Vagina (tissue), 2 donors: ENCODE results near the gene GALNT17. TPM values are rescaled to one million over a fixed set of nuclear protein-coding genes. Genes with fewer than 3 reads are reported as not detected.

ENCODE experiments used
- DNase-seq, 2 donors: peaks; one replicate each; pipeline ENCODE4 v3.0.0-alpha.2; 2017; ENCODE audit errors: extremely low spot score in 2 of 2
- H3K27ac ChIP-seq: fragments of 200-600 bp; sonication (generic); one replicate; pipeline ENCODE4 v1.5.1; 2019
- H3K27me3 ChIP-seq: fragments of 200-600 bp; sonication (generic); one replicate; pipeline ENCODE4 v1.5.1; 2019
- H3K36me3 ChIP-seq, 2 donors: fragments of 200-600 bp; sonication (generic); one replicate each; pipeline ENCODE4 v1.5.1; 2017 to 2019
- H3K4me1 ChIP-seq: fragments of 200-600 bp; sonication (generic); one replicate; pipeline ENCODE4 v1.5.1; 2019
- H3K4me3 ChIP-seq, 2 donors: fragments of 200-600 bp; sonication (generic); 1 replicate in 1 of 2; 2 replicates in 1 of 2; pipeline ENCODE4 v1.5.1; 2016 to 2019
- H3K9me3 ChIP-seq: fragments of 200-600 bp; sonication (generic); one replicate; pipeline ENCODE4 v1.5.1; 2019
- POLR2A ChIP-seq, 2 donors: fragments of 450-650 bp; IDR thresholded peaks; one replicate each; pipeline ENCODE4 v1.6.1; 2017; ENCODE audit warnings: antibody characterized with exemption in 2 of 2, mild to moderate bottlenecking in 2 of 2, moderate library complexity in 2 of 2
- POLR2AphosphoS5 ChIP-seq, 2 donors: sonication (generic); formaldehyde crosslinking; IDR thresholded peaks; one replicate each; pipeline ENCODE4 v1.9.0; 2017; ENCODE audit warnings: antibody characterized with exemption in 2 of 2, mild to moderate bottlenecking in 2 of 2, low read depth in 1 of 2; ENCODE audit not compliant: insufficient read depth in 1 of 2
- intact Hi-C: fragments of 100-400 bp; cut with DNase I; formaldehyde crosslinking; loops from one replicate; pipeline ENCODE4 v1.15.1; 2023
- total RNA-seq: library from RNA; depleted of rRNA; stranded (reverse); fragments of >200 nt; gene quantifications from one replicate; pipeline ENCODE4 v1.2.3, GENCODE V29; 2016
- TF ChIP-seq, protein P1 (sequence below), 3 experiments: fragments of 450-650 bp in 2 of 3; fragments of 200-600 bp in 1 of 3; sonication (generic) in 1 of 3; IDR thresholded peaks; one replicate each; pipeline ENCODE4 v1.5.1; 2017 to 2019; ENCODE audit warnings: antibody characterized with exemption in 3 of 3, mild to moderate bottlenecking in 2 of 3, moderate library complexity in 2 of 3

GALNT17 gene
- total RNA-seq, 1 donor from 2014 or later, result 3.9 TPM

DNA sequence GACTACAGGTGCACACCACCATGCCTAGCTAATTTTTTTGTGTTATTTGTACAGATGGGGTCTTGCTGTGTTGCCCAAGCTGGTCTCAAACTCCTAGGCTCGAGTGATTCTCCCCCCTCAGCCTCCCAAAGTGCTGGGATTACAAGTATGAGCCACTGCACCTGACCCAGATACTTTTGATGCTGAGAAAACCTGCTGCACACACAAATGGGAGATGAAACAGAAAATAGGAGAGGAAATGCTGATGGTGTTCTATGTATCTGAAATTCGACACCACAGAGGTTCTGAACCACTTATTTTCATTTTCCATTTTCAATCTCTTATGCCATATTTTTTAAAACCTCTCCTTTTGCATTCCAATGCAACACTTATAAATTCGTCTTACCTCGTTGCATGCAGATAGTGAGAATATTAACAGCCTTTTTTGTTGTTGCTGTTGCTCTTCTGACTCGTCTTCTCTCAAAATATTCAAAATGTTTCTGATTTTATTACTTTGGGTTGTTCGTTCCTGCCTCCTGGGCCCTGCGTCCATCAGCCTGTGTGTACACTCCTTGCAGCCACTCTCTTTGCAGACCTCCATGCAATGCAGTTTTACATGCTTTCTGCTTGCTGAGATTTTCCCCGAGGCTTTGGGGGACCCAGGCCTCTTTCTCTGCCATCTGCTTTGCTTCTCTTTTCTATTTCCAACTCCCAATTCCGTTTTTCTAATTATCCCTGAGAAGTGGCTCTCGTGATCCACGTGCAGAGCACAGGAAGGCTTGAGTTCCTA lies 556.1 kb downstream of the GALNT17 start:
- intact Hi-C loops, result no loop called here
- H3K4me1 ChIP-seq, result no peaks in the 10 kb centered on the region
- no peak overlapping the region for H3K27ac ChIP-seq
- no peaks in the 10 kb centered on the region for H3K9me3 ChIP-seq
- DNase-seq, result no peak
- H3K27me3 ChIP-seq, result no peaks in the 10 kb centered on the region
- no peaks in the 10 kb centered on the region for H3K36me3 ChIP-seq
- no peak for TF ChIP-seq POLR2A (IDR thresholded peaks at IDR 0.05)
- TF ChIP-seq, protein P1, sequence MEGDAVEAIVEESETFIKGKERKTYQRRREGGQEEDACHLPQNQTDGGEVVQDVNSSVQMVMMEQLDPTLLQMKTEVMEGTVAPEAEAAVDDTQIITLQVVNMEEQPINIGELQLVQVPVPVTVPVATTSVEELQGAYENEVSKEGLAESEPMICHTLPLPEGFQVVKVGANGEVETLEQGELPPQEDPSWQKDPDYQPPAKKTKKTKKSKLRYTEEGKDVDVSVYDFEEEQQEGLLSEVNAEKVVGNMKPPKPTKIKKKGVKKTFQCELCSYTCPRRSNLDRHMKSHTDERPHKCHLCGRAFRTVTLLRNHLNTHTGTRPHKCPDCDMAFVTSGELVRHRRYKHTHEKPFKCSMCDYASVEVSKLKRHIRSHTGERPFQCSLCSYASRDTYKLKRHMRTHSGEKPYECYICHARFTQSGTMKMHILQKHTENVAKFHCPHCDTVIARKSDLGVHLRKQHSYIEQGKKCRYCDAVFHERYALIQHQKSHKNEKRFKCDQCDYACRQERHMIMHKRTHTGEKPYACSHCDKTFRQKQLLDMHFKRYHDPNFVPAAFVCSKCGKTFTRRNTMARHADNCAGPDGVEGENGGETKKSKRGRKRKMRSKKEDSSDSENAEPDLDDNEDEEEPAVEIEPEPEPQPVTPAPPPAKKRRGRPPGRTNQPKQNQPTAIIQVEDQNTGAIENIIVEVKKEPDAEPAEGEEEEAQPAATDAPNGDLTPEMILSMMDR (IDR thresholded peaks at IDR 0.05), result no peak
- no peak for TF ChIP-seq POLR2AphosphoS5 (IDR thresholded peaks at IDR 0.05; ENCODE audit: insufficient read depth in 1 of 2, low read depth in 1 of 2)
- no peak overlapping the region for H3K4me3 ChIP-seq

DNA sequence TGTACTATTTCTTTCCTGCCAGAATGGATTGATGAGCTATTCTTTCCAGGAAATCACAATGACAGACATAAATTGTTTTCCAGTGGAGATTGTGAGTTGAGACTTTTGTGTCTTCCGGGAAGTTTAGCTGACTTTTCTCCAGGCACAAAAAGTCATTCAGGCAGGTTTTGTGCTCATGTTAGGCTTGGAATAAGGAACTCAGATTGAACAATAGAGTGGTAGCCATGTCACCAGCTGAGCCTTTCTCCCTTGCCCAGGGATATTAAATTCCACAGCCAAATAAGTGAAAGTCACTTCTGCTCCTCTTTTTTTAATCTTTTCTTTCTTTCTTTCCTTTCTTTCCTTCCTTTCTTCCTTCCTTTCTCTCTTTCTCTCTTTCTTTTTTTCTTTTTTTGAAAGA lies 559.6 kb downstream of the GALNT17 start:
- Histone ChIP-seq H3K4me1 (no peaks in the 10 kb centered on the region), H3K27ac (no peak overlapping the region), H3K36me3 (no peaks in the 10 kb centered on the region), H3K4me3 (no peak overlapping the region), H3K27me3 (no peaks in the 10 kb centered on the region), H3K9me3 (no peaks in the 10 kb centered on the region)
- no peak for DNase-seq
- intact Hi-C loops, result no loop called here
- no peak for TF ChIP-seq POLR2AphosphoS5 (IDR thresholded peaks at IDR 0.05; ENCODE audit: insufficient read depth in 1 of 2, low read depth in 1 of 2)
- TF ChIP-seq, protein P1 (IDR thresholded peaks at IDR 0.05), result no peak
- TF ChIP-seq POLR2A (IDR thresholded peaks at IDR 0.05), result no peak

DNA sequence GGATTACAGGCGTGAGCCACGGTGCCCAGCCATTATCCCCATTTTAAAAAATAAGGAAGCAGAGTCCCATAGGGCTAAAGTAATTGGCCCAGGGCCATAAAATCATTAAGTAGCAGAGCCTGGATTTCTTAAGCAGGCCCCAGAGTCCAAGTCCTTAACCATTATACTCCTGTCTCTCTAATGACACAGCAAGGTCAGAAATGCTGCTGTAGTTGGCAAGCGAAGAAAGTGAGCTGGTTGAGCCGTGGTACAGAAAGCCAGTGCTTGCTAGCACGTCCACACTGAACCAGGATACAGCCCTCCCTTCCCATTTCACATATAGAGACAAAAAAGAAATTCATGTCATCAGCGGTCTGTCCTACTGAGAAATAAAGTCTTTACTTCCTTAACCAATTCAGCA lies 562.7 kb downstream of the GALNT17 start:
- intact Hi-C loops, result no loop called here
- H3K4me1 ChIP-seq, result no peaks in the 10 kb centered on the region
- TF ChIP-seq POLR2AphosphoS5 (IDR thresholded peaks at IDR 0.05; ENCODE audit: insufficient read depth in 1 of 2, low read depth in 1 of 2), result no peak
- TF ChIP-seq POLR2A (IDR thresholded peaks at IDR 0.05), result no peak
- TF ChIP-seq, protein P1 (IDR thresholded peaks at IDR 0.05), result no peak
- no peak overlapping the region for H3K4me3 ChIP-seq
- no peaks in the 10 kb centered on the region for H3K9me3 ChIP-seq
- DNase-seq, result no peak
- no peak overlapping the region for H3K27ac ChIP-seq
- no peaks in the 10 kb centered on the region for H3K27me3 ChIP-seq
- H3K36me3 ChIP-seq, result no peaks in the 10 kb centered on the region

DNA sequence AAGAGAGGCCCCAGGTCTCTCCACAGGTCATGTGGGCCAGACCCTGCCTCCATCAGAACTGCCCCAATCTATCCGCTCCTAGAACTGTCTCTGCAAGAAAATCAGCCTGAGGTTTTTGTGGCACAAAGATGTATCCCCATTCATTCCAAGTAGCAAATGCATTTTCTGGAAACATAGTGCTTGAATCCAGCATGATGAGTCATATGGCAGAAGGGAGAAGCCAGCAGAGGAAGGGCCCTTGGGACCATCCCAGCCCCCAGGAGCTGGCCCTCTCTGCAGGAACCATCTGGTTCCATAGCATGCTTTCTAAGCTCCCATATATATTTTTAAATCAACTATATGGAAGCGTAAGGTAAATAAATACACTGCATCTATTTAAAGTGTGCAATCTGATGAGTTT lies 563.2 kb downstream of the GALNT17 start:
- Histone ChIP-seq H3K4me3 (no peak overlapping the region), H3K27ac (no peak overlapping the region), H3K9me3 (no peaks in the 10 kb centered on the region), H3K36me3 (no peaks in the 10 kb centered on the region), H3K27me3 (no peaks in the 10 kb centered on the region), H3K4me1 (no peaks in the 10 kb centered on the region)
- no peak for DNase-seq
- intact Hi-C loops, result no loop called here
- TF ChIP-seq, protein P1 (IDR thresholded peaks at IDR 0.05), result no peak
- TF ChIP-seq POLR2A (IDR thresholded peaks at IDR 0.05) (no peak), POLR2AphosphoS5 (IDR thresholded peaks at IDR 0.05; ENCODE audit: insufficient read depth in 1 of 2, low read depth in 1 of 2) (no peak)

DNA sequence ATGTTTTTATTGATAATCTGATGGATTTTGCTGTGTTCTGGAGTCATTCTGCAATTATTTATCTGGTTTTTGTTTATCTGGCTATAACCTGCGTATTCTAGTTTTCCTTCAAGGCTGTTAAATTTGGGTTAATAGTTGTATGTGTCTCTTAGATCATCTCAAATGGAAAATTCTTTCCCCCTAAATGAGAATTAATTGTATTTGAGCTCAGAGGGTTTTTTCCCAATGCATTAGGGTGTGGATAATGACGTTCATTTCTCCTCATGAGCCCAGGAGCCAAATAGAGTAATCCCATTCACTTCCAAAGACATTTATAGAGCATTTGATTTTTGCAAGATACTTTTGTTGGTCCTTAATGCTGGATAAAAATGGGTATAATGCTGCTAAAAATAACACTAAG lies 564.6 kb downstream of the GALNT17 start:
- TF ChIP-seq, protein P1 (IDR thresholded peaks at IDR 0.05), result no peak
- TF ChIP-seq POLR2A (IDR thresholded peaks at IDR 0.05), result no peak
- TF ChIP-seq POLR2AphosphoS5 (IDR thresholded peaks at IDR 0.05; ENCODE audit: insufficient read depth in 1 of 2, low read depth in 1 of 2), result no peak
- H3K27me3 ChIP-seq, result no peaks in the 10 kb centered on the region
- DNase-seq, result no peak
- H3K9me3 ChIP-seq, result no peaks in the 10 kb centered on the region
- no peaks in the 10 kb centered on the region for H3K36me3 ChIP-seq
- no peak overlapping the region for H3K4me3 ChIP-seq
- intact Hi-C loops, result no loop called here
- H3K4me1 ChIP-seq, result no peaks in the 10 kb centered on the region
- H3K27ac ChIP-seq, result no peak overlapping the region
